A673 (cell line): ENCODE measurements around the gene RSPH3. TPM values are rescaled to one million over a fixed set of nuclear protein-coding genes. Genes with fewer than 3 reads are reported as not detected.

Experiments used
- BruUV-seq: library from RNA; stranded (reverse); fragments of 400-500 nt; replicated peaks from 2 replicates; lab custom pipeline; 2021; lab: Mats Ljungman, UMichigan
- CTCF ChIA-PET: fragments of 300-600 bp; sonication (Branson Sonifier 250); formaldehyde crosslinking; loops from one replicate; lab custom pipeline; 2022; ENCODE audit warnings: antibody characterized with exemption; lab: Charles Lee
- POLR2A ChIA-PET: fragments of 300-600 bp; sonication (Branson Sonifier 250); formaldehyde crosslinking; loops from one replicate; lab custom pipeline; 2022; ENCODE audit warnings: antibody characterized with exemption; ENCODE audit not compliant: low non-redundant PET; lab: Charles Lee
- DNase-seq: peaks from one replicate; pipeline ENCODE4 v3.0.0-alpha.2; 2015; ENCODE audit warnings: low spot score
- H3K27ac ChIP-seq: fragments of 200-600 bp; sonication (generic); 2 replicates; pipeline ENCODE4 v1.5.1; 2016; ENCODE audit warnings: mixed run types, low read depth, mild to moderate bottlenecking, mixed read lengths, antibody characterized with exemption, low read length; ENCODE audit not compliant: poor library complexity, severe bottlenecking
- H3K27me3 ChIP-seq: fragments of 200-600 bp; sonication (generic); replicated peaks from 2 replicates; pipeline ENCODE4 v1.6.1; 2017; ENCODE audit warnings: mixed run types, low read depth, mild to moderate bottlenecking, mixed read lengths, antibody characterized with exemption, low read length; ENCODE audit not compliant: insufficient read depth, poor library complexity
- H3K36me3 ChIP-seq: fragments of 200-600 bp; sonication (generic); 2 replicates; pipeline ENCODE4 v1.6.1; 2016; ENCODE audit warnings: mixed run types, mild to moderate bottlenecking, mixed read lengths, antibody characterized with exemption, low read length; ENCODE audit not compliant: insufficient read depth, poor library complexity, severe bottlenecking
- H3K4me1 ChIP-seq: fragments of 200-600 bp; sonication (generic); 2 replicates; pipeline ENCODE4 v1.6.1; 2017; ENCODE audit warnings: mixed run types, mild to moderate bottlenecking, mixed read lengths, antibody characterized with exemption, low read length; ENCODE audit not compliant: insufficient read depth, poor library complexity, severe bottlenecking
- H3K4me3 ChIP-seq: fragments of 200-600 bp; sonication (generic); 2 replicates; pipeline ENCODE4 v1.5.1; 2016; ENCODE audit warnings: low read depth, mixed run types, mild to moderate bottlenecking, mixed read lengths, low read length; ENCODE audit not compliant: poor library complexity, severe bottlenecking
- H3K9me3 ChIP-seq: fragments of 200-600 bp; sonication (generic); 2 replicates; pipeline ENCODE4 v1.6.1; 2016; ENCODE audit warnings: mixed run types, low read depth, mild to moderate bottlenecking, mixed read lengths, antibody characterized with exemption, low read length; ENCODE audit not compliant: poor library complexity, severe bottlenecking
- EZH2 ChIP-seq: fragments of 200-600 bp; sonication (generic); IDR thresholded peaks from 2 replicates; pipeline ENCODE4 v1.6.1; 2017; ENCODE audit warnings: borderline replicate concordance, low read depth, mild to moderate bottlenecking, mixed read lengths, antibody characterized with exemption, low read length; ENCODE audit not compliant: poor library complexity, severe bottlenecking
- intact Hi-C: fragments of 100-400 bp; cut with micrococcal nuclease; formaldehyde crosslinking; loops from one replicate; pipeline ENCODE4 v1.10.0; 2022; ENCODE audit not compliant: unreplicated experiment
- total RNA-seq: library from RNA; stranded (reverse); gene quantifications from 2 replicates; pipeline ENCODE4 v1.2.3, GENCODE V29; 2021
- TF ChIP-seq, protein P1 (sequence below): fragments of 300-800, 200-600 bp; sonication (generic); conservative IDR thresholded peaks from 2 replicates; pipeline ENCODE4 v1.5.1; 2017; ENCODE audit warnings: low read depth, mild to moderate bottlenecking, antibody characterized with exemption, low read length, moderate library complexity, mixed read lengths

Gene RSPH3
- total RNA-seq, 1 experiment from 2014 or later, result 4.0 TPM

DNA sequence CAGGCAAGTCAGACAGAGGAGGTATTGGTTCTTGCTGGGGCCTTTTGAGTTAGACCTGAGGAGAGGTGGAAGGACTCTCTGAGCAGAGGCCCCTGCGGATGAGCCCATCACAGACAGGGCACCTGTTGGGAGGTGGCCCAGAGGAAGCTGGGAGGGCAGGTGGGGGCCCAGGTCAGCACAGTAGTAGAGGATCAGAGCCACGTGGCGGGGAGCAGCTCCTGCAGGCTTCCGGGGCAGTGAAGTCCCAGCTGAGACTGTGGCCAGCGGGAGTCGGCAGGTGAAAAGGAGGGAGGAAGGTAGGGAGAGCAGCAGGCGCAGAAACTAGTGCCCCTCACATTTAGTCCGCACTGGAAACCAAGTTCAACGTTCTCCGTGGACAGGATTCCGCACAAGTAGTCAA lies 61.8 kb downstream of the RSPH3 start:
- intact Hi-C loops, result no loop called here
- CTCF ChIA-PET, result no interaction called here
- BruUV-seq, result no TSS peak
- Histone ChIP-seq H3K9me3 (no peaks in the 10 kb centered on the region), H3K36me3 (no peaks in the 10 kb centered on the region), H3K27me3 (no peaks in the 10 kb centered on the region), H3K4me1 (no peaks in the 10 kb centered on the region), H3K27ac (no peak overlapping the region), H3K4me3 (no peak overlapping the region)
- DNase-seq, result no peak
- TF ChIP-seq, protein P1, sequence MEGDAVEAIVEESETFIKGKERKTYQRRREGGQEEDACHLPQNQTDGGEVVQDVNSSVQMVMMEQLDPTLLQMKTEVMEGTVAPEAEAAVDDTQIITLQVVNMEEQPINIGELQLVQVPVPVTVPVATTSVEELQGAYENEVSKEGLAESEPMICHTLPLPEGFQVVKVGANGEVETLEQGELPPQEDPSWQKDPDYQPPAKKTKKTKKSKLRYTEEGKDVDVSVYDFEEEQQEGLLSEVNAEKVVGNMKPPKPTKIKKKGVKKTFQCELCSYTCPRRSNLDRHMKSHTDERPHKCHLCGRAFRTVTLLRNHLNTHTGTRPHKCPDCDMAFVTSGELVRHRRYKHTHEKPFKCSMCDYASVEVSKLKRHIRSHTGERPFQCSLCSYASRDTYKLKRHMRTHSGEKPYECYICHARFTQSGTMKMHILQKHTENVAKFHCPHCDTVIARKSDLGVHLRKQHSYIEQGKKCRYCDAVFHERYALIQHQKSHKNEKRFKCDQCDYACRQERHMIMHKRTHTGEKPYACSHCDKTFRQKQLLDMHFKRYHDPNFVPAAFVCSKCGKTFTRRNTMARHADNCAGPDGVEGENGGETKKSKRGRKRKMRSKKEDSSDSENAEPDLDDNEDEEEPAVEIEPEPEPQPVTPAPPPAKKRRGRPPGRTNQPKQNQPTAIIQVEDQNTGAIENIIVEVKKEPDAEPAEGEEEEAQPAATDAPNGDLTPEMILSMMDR, result no peak
- TF ChIP-seq EZH2, result no peak
- POLR2A ChIA-PET, result no interaction called here

DNA sequence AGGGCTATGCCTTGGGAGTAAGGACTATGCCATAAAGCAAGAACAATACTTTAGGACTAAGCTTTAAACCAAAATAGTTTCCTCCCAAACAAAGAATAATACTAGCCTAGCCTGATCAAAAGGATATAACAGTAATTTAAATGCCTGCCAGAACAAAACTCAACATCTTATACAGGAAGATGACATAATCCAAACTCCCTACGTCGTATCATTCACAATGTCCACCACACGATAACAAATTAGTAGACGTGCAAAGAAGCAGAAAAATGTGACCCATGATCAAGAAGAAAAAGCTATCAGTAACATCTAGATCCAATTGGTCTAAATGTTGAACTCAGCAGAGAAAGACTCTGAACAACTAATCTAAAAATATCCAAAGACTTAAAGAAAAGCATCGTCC lies 65.8 kb downstream of the RSPH3 start:
- intact Hi-C loops, result no loop called here
- no TSS peak for BruUV-seq
- no peak overlapping the region for H3K27ac ChIP-seq
- no peak for TF ChIP-seq EZH2
- TF ChIP-seq, protein P1, result no peak
- H3K4me1 ChIP-seq, result no peaks in the 10 kb centered on the region
- ChIA-PET POLR2A (no interaction called here), CTCF (no interaction called here)
- H3K36me3 ChIP-seq, result no peaks in the 10 kb centered on the region
- H3K4me3 ChIP-seq, result no peak overlapping the region
- no peak for DNase-seq
- no peaks in the 10 kb centered on the region for H3K9me3 ChIP-seq
- H3K27me3 ChIP-seq, result no peaks in the 10 kb centered on the region

DNA sequence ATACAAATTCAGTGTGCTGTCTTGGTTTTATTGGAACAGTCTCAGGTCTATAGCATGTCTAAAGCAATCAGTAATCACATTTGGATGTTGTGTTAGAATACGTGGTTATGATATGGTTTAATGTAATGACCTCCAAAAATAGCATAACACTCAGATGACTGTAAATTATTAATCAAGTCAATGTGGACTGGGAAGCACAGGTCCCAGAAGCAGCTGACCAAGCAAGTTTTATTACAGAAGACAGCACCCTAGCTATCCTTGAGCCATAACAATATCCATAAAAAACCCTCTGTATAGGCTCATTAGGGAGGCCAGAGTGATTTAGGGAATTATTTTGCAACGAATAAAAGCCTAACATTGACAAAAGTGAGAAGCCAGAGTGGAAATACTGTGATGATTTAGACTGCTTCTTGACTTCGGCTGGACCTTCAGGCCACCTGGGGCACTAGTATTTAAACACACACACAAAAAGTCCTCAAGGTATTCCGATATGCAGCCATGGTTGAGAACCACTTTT lies 66.9 kb downstream of the RSPH3 start:
- no peak for DNase-seq
- intact Hi-C loops, result no loop called here
- no peaks in the 10 kb centered on the region for H3K27me3 ChIP-seq
- BruUV-seq, result no TSS peak
- no peak for TF ChIP-seq EZH2
- TF ChIP-seq, protein P1, result no peak
- no peaks in the 10 kb centered on the region for H3K4me1 ChIP-seq
- CTCF ChIA-PET, result no interaction called here
- no peaks in the 10 kb centered on the region for H3K36me3 ChIP-seq
- H3K9me3 ChIP-seq, result no peaks in the 10 kb centered on the region
- H3K27ac ChIP-seq, result no peak overlapping the region
- no peak overlapping the region for H3K4me3 ChIP-seq
- POLR2A ChIA-PET, result no interaction called here
